ENCODE results near the gene MMS22L. TPM values are rescaled to one million over a fixed set of nuclear protein-coding genes. Genes with fewer than 3 reads are reported as not detected.

MMS22L gene
- polyA plus RNA-seq, 3 donors, result 1.6 to 3.4 (median 2.1) TPM

GRCh38 chr6:97133067-97133466 is 149.9 kb downstream of the MMS22L start:
- WGBS (ENCODE audit: insufficient coverage), result no CpG with 5 or more reads among the region's 1 CpG
- Histone ChIP-seq H3K27me3 (ENCODE audit: control insufficient read depth in 2 of 2, insufficient read depth in 2 of 2, low read length in 2 of 2) (no peaks in the 10 kb centered on the region), H3K4me2 (replicated peaks; ENCODE audit: extremely low read depth, low read length, poor library complexity, severe bottlenecking) (no peak overlapping the region), H3K36me3 (replicated peaks in 1 of 2; ENCODE audit: control insufficient read depth in 1 of 2, insufficient read depth in 2 of 2, low read length in 2 of 2) (no peaks in the 10 kb centered on the region), H3K9me3 (replicated peaks in 1 of 2; ENCODE audit: control insufficient read depth in 1 of 2, insufficient read depth in 1 of 2, low read length in 2 of 2) (no peaks in the 10 kb centered on the region), H4K20me1 (ENCODE audit: insufficient read depth, low read length) (no peaks in the 10 kb centered on the region), H3K4me1 (ENCODE audit: control insufficient read depth in 1 of 2, insufficient read depth in 2 of 2, low read length in 2 of 2) (no peaks in the 10 kb centered on the region), H3K9ac (ENCODE audit: insufficient read depth, low read length, poor library complexity, severe bottlenecking) (no peak overlapping the region), H3K4me3 (replicated peaks in 1 of 3; ENCODE audit: low read depth in 2 of 3, low read length in 3 of 3) (no peak overlapping the region), H3K27ac (ENCODE audit: low read depth in 1 of 2, low read length in 2 of 2) (no peak overlapping the region), H3K79me2 (ENCODE audit: insufficient read depth, low read length) (no peaks in the 10 kb centered on the region), H2AFZ (ENCODE audit: insufficient read depth, low read depth, low read length, poor library complexity, severe bottlenecking) (no peak overlapping the region)
- intact Hi-C loops (cut with micrococcal nuclease), result no loop called here
- H3K4me1 Mint-ChIP-seq, result no peaks in the 10 kb centered on the region
- no peak for TF ChIP-seq CTCF (IDR thresholded peaks at IDR 0.05)
- peaks cover 0 to 4% (median 2%) of the 10 kb centered on the region in 7 donors for H3K9me3 Mint-ChIP-seq
- H3K27me3 Mint-ChIP-seq (ENCODE audit: low read depth in 3 of 3), result peaks cover 0 to 2% (median 0%) of the 10 kb centered on the region in 3 donors
- no peak overlapping the region for H3K4me3 Mint-ChIP-seq
- H3K36me3 Mint-ChIP-seq, result no peaks in the 10 kb centered on the region
- no peak for DNase-seq
- no peak overlapping the region for H3K27ac Mint-ChIP-seq

- H4K20me1 ChIP-seq (ENCODE audit: insufficient read depth, low read length), result no peaks in the 10 kb centered on the region
- intact Hi-C loops (cut with micrococcal nuclease), result no loop called here
- H3K36me3 ChIP-seq (replicated peaks in 1 of 2; ENCODE audit: control insufficient read depth in 1 of 2, insufficient read depth in 2 of 2, low read length in 2 of 2), result no peaks in the 10 kb centered on the region
- H3K27me3 ChIP-seq (ENCODE audit: control insufficient read depth in 2 of 2, insufficient read depth in 2 of 2, low read length in 2 of 2), result no peaks in the 10 kb centered on the region
- H3K4me1 ChIP-seq (ENCODE audit: control insufficient read depth in 1 of 2, insufficient read depth in 2 of 2, low read length in 2 of 2), result no peaks in the 10 kb centered on the region
- peaks cover 0 to 2% (median 0%) of the 10 kb centered on the region in 3 donors for H3K27me3 Mint-ChIP-seq (ENCODE audit: low read depth in 3 of 3)
- DNase-seq, result no peak
- WGBS (ENCODE audit: insufficient coverage), result no CpG with 5 or more reads among the region's 2 CpGs
- H3K4me3 ChIP-seq (replicated peaks in 1 of 3; ENCODE audit: low read depth in 2 of 3, low read length in 3 of 3), result no peak overlapping the region
- H3K4me3 Mint-ChIP-seq, result no peak overlapping the region
- no peak overlapping the region for H2AFZ ChIP-seq (ENCODE audit: insufficient read depth, low read depth, low read length, poor library complexity, severe bottlenecking)
- no peak overlapping the region for H3K4me2 ChIP-seq (replicated peaks; ENCODE audit: extremely low read depth, low read length, poor library complexity, severe bottlenecking)
- TF ChIP-seq CTCF (IDR thresholded peaks at IDR 0.05), result no peak
- H3K36me3 Mint-ChIP-seq, result no peaks in the 10 kb centered on the region
- no peak overlapping the region for H3K27ac ChIP-seq (ENCODE audit: low read depth in 1 of 2, low read length in 2 of 2)
- H3K4me1 Mint-ChIP-seq, result no peaks in the 10 kb centered on the region
- no peaks in the 10 kb centered on the region for H3K9me3 ChIP-seq (replicated peaks in 1 of 2; ENCODE audit: control insufficient read depth in 1 of 2, insufficient read depth in 1 of 2, low read length in 2 of 2)
- no peak overlapping the region for H3K9ac ChIP-seq (ENCODE audit: insufficient read depth, low read length, poor library complexity, severe bottlenecking)
- no peaks in the 10 kb centered on the region for H3K79me2 ChIP-seq (ENCODE audit: insufficient read depth, low read length)
- H3K9me3 Mint-ChIP-seq, result peaks cover 0 to 4% (median 0%) of the 10 kb centered on the region in 7 donors
- H3K27ac Mint-ChIP-seq, result no peak overlapping the region
These were observed 153.9 kb downstream of the MMS22L start for GRCh38 chr6:97129106-97129505.
